Common myeloid progenitor, CD34-positive (primary cell): ENCODE measurements around the gene SH3YL1.

Experiments
- CTCF ChIA-PET: fragments of 350-600 bp; sonication (Branson Sonifier 250); formaldehyde crosslinking; loops from one replicate; lab custom pipeline; 2021; ENCODE audit warnings: antibody characterized with exemption; lab: Charles Lee
- POLR2A ChIA-PET: fragments of 350-600 bp; sonication (Branson Sonifier 250); formaldehyde crosslinking; loops from one replicate; lab custom pipeline; 2021; ENCODE audit warnings: antibody characterized with exemption; lab: Charles Lee
- DNase-seq, 3 donors: peaks; one replicate each; pipeline versions ENCODE4 v3.0.0 to v3.0.0-alpha.2; 2013
- H3K27ac ChIP-seq, 2 experiments: 1 replicate in 1 of 2; 2 replicates in 1 of 2; pipeline ENCODE4 v1.7.0; 2013; ENCODE audit warnings: inconsistent platforms in 2 of 2, low read length in 2 of 2, mild to moderate bottlenecking in 2 of 2, low read depth in 1 of 2, moderate library complexity in 1 of 2; ENCODE audit not compliant: severe bottlenecking in 2 of 2, insufficient read depth in 1 of 2, poor library complexity in 1 of 2
- H3K27me3 ChIP-seq, 5 experiments: replicated peaks in 2 of 5; 1 replicate in 3 of 5; 2 replicates in 2 of 5; pipeline versions ENCODE4 v1.6.1 to v1.7.0; 2013; ENCODE audit warnings: low read length in 4 of 5, mild to moderate bottlenecking in 2 of 5, moderate library complexity in 2 of 5, inconsistent platforms in 1 of 5; ENCODE audit not compliant: insufficient read depth in 5 of 5, control insufficient read depth in 4 of 5
- H3K36me3 ChIP-seq, 4 experiments: 1 replicate in 2 of 4; 2 replicates in 2 of 4; pipeline versions ENCODE4 v1.6.1 to v1.7.0; 2013; ENCODE audit warnings: low read length in 3 of 4, control low read depth in 1 of 4, mild to moderate bottlenecking in 1 of 4; ENCODE audit not compliant: control insufficient read depth in 4 of 4, insufficient read depth in 4 of 4
- H3K4me1 ChIP-seq, 4 experiments: 1 replicate in 3 of 4; 2 replicates in 1 of 4; pipeline versions ENCODE4 v1.6.1 to v1.7.1; 2013; ENCODE audit warnings: low read length in 3 of 4, mild to moderate bottlenecking in 3 of 4, control low read depth in 1 of 4, inconsistent platforms in 1 of 4, moderate library complexity in 1 of 4; ENCODE audit not compliant: control insufficient read depth in 4 of 4, insufficient read depth in 4 of 4; ENCODE audit errors: control extremely low read depth in 1 of 4
- H3K4me3 ChIP-seq, 7 experiments: 1 replicate in 4 of 7; 2 replicates in 3 of 7; pipeline versions ENCODE4 v1.5.1 to v1.7.0; 2013; ENCODE audit warnings: mild to moderate bottlenecking in 7 of 7, low read length in 6 of 7, moderate library complexity in 6 of 7, inconsistent platforms in 2 of 7, low read depth in 2 of 7, control low read depth in 1 of 7; ENCODE audit not compliant: insufficient read depth in 4 of 7, control insufficient read depth in 1 of 7; ENCODE audit errors: extremely low read depth in 1 of 7
- H3K9me3 ChIP-seq, 5 experiments: 1 replicate in 4 of 5; 2 replicates in 1 of 5; pipeline versions ENCODE4 v1.6.1 to v1.7.1; 2013; ENCODE audit warnings: low read length in 4 of 5, mild to moderate bottlenecking in 2 of 5, inconsistent platforms in 1 of 5, low read depth in 1 of 5, moderate library complexity in 1 of 5; ENCODE audit not compliant: control insufficient read depth in 4 of 5, insufficient read depth in 2 of 5; ENCODE audit errors: control extremely low read depth in 1 of 5
- WGBS: methylation state at CpG from one replicate; pipeline ENCODE4 v1.1.5; 2013; ENCODE audit not compliant: insufficient coverage; 5-methylcytosine and 5-hydroxymethylcytosine counted together

SH3YL1 gene

GRCh38 chr2:281381-281780, 17.5 kb upstream of the SH3YL1 start:
- Histone ChIP-seq H3K4me1 (no peaks in the 10 kb centered on the region), H3K9me3 (no peaks in the 10 kb centered on the region), H3K36me3 (peaks cover 10 to 54% (median 35%) of the 10 kb centered on the region in 4 experiments), H3K4me3 (no peak overlapping the region), H3K27me3 (peaks cover 2 to 18% (median 8%) of the 10 kb centered on the region in 5 experiments), H3K27ac (no peak overlapping the region)
- no peak for DNase-seq
- WGBS: 96% methylated on average over 5 of the region's 9 CpGs
- ChIA-PET CTCF (interaction anchor here (0.9 kb wide), 1 partner anchor 262 kb away, joined by 3 read pairs; no protein-coding TSS in a partner anchor), POLR2A (no interaction called here)

DNA sequence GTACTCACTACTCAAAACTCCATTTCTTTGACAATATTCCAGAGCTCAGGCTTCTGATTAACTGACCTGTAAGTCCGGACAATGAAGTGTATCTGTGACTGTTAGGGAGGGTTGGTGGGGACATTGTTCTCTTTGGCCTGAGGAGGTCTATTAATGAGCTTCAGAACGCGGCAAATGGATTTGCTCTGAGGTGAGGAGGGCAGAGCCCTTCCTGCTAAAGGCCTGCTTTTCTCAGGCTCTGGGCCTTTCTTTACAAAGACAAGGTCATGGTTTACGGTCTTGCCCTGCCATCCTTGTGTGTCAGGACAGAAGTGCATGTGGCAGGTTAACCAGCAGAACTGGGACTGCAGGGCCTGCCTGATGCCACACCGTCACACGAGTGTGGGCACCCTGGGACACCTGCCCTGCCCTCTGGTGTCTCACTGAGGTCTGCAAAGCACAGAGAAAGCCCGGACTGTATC, 16.8 kb upstream of the SH3YL1 start:
- CTCF ChIA-PET: interaction anchor here (0.9 to 1.1 kb wide), 2 partner anchors 10 to 261 kb away, joined by 3 to 4 read pairs; no protein-coding TSS in a partner anchor
- H3K9me3 ChIP-seq: no peaks in the 10 kb centered on the region
- no peak for DNase-seq
- WGBS: 95% methylated on average over 7 of the region's 7 CpGs
- H3K4me1 ChIP-seq: no peaks in the 10 kb centered on the region
- POLR2A ChIA-PET: no interaction called here
- H3K27ac ChIP-seq: no peak overlapping the region
- peaks cover 12 to 61% (median 40%) of the 10 kb centered on the region in 4 experiments for H3K36me3 ChIP-seq
- H3K27me3 ChIP-seq: peaks cover 0 to 11% (median 6%) of the 10 kb centered on the region in 5 experiments
- no peak overlapping the region for H3K4me3 ChIP-seq

DNA sequence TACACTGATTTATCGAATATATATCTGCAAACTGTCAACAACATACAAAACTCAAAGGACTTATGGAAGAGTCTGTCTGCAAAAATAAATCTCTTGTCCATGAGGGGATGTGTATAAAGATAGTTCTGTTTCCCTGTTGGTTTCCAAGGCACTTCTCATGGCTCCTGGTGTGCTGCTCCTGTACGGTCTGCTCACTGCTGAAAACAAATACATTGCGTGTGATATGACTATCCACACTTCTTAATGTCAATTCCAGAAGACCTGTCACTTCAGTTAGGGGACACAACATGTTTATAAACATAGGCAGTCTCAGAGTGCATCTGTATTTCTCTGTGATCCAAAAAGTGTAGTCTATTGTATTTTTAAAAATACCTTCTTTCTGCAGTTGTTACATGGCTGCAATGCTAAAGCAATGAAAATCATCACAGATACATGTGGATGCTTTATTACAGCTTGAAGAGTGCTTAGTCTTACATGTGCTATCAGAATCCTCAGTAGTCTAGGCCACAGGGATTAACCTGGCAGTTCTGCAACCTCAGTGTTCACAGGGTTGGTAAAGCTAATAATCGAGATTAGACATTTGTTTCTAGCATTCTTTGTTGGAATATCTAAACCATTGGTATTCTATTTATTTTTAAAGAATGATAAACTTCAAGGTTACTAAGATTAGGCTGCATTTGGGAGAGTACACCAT, 16.3 kb upstream of the SH3YL1 start:
- Histone ChIP-seq H3K27ac (no peak overlapping the region), H3K4me1 (no peaks in the 10 kb centered on the region), H3K9me3 (no peaks in the 10 kb centered on the region), H3K36me3 (peaks cover 12 to 65% (median 41%) of the 10 kb centered on the region in 4 experiments), H3K4me3 (no peak overlapping the region), H3K27me3 (peaks cover 0 to 5% (median 0%) of the 10 kb centered on the region in 5 experiments)
- ChIA-PET POLR2A (no interaction called here), CTCF (interaction anchor here (1.1 kb wide), 1 partner anchor 10 kb away, joined by 4 read pairs; no protein-coding TSS in a partner anchor)
- WGBS: 100% methylated on average over 1 of the region's 4 CpGs
- DNase-seq: no peak

GRCh38 chr2:279366-279765, 15.5 kb upstream of the SH3YL1 start:
- no CpG with 5 or more reads among the region's 4 CpGs for WGBS
- H3K27ac ChIP-seq: no peak overlapping the region
- ChIA-PET POLR2A (no interaction called here), CTCF (no interaction called here)
- H3K4me3 ChIP-seq: no peak overlapping the region
- H3K27me3 ChIP-seq: peaks cover 0 to 2% (median 0%) of the 10 kb centered on the region in 5 experiments
- DNase-seq: no peak
- H3K9me3 ChIP-seq: no peaks in the 10 kb centered on the region
- H3K36me3 ChIP-seq: peaks cover 12 to 66% (median 42%) of the 10 kb centered on the region in 4 experiments
- H3K4me1 ChIP-seq: no peaks in the 10 kb centered on the region

DNA sequence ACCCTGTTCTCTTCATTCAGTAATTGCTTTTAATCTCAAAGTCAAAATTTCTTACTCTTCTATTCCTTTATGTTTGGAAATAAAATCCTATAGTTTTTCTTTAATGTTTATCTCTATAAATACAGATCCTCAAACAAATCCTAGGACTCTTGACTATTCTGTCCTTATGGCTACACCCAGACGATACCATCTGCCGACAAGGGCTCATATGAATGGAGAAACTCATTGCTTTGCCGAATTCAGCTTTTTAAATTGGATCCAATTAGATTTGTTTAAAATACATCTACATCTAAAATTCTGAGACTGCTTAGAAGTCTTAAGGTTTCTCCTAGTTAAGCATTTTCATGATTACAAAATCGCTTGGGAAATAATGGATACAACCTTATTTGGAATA, 15.1 kb upstream of the SH3YL1 start:
- 89% methylated on average over 3 of the region's 4 CpGs for WGBS
- H3K36me3 ChIP-seq: peaks cover 12 to 70% (median 44%) of the 10 kb centered on the region in 4 experiments
- no peak for DNase-seq
- H3K27ac ChIP-seq: no peak overlapping the region
- no peaks in the 10 kb centered on the region for H3K4me1 ChIP-seq
- ChIA-PET CTCF (interaction anchor here (1.5 kb wide), 1 partner anchor 32 kb away, joined by 4 read pairs; no protein-coding TSS in a partner anchor), POLR2A (interaction anchor here (0.6 kb wide), 1 partner anchor 330 kb away, joined by 3 read pairs; no protein-coding TSS in a partner anchor)
- H3K9me3 ChIP-seq: no peaks in the 10 kb centered on the region
- H3K4me3 ChIP-seq: no peak overlapping the region
- no peaks in the 10 kb centered on the region for H3K27me3 ChIP-seq

GRCh38 chr2:278312-278926, 14.6 kb upstream of the SH3YL1 start:
- Histone ChIP-seq H3K27me3 (no peaks in the 10 kb centered on the region), H3K4me1 (no peaks in the 10 kb centered on the region), H3K9me3 (no peaks in the 10 kb centered on the region), H3K36me3 (peaks cover 12 to 71% (median 45%) of the 10 kb centered on the region in 4 experiments), H3K4me3 (no peak overlapping the region), H3K27ac (no peak overlapping the region)
- POLR2A ChIA-PET: interaction anchor here (0.6 kb wide), 1 partner anchor 331 kb away, joined by 3 read pairs; no protein-coding TSS in a partner anchor
- CTCF ChIA-PET: interaction anchor here (1.5 kb wide), 1 partner anchor 32 kb away, joined by 4 read pairs; no protein-coding TSS in a partner anchor
- WGBS: 100% methylated on average over 2 of the region's 2 CpGs
- no peak for DNase-seq
